Measurements from ENCODE around the gene KIR3DL2. TPM values are rescaled to one million over a fixed set of nuclear protein-coding genes. Genes with fewer than 3 reads are reported as not detected.
A peak's percentile ranks its signal among the peaks of the same experiment; 100 is the strongest.
"Not testable (repeated sequence)": the region's sequence is repeated elsewhere in the genome, so short reads cannot be mapped to it uniquely, and the experiment has no call there.

Gene KIR3DL2
- total RNA-seq, 3 donors from 2014 or later, result 0.22 to 0.26 TPM; not detected in 1

- no peak for TF ChIP-seq CTCF (IDR thresholded peaks at IDR 0.05)
- no peak for DNase-seq
- intact Hi-C loops (cut with DNase I, micrococcal nuclease), result no loop called here
Measured at GRCh38 chr19:54905421-54905802, 55.2 kb downstream of the KIR3DL2 start.

GRCh38 chr19:54905803-54906511 is 55.7 kb downstream of the KIR3DL2 start, which contains the start of gene NCR1:
NCR1 (plus strand) TSS chr19:54906148; CDS start chr19:54906188, 40 bp downstream.
- no peak for DNase-seq
- H3K9me3 ChIP-seq, result no peaks in the 10 kb centered on the region
- ATAC-seq, result peak; percentile 31
- no peaks in the 10 kb centered on the region for H3K4me1 ChIP-seq (ENCODE audit: low read depth)
- no peak within 1 kb of the TSS for H3K4me3 ChIP-seq
- H3K36me3 ChIP-seq (ENCODE audit: low read depth), result no peaks in the 10 kb centered on the region
- intact Hi-C loops (cut with DNase I, micrococcal nuclease), result no loop called here
- TF ChIP-seq CTCF (IDR thresholded peaks at IDR 0.05), result no peak

More at GRCh38 chr19:54905421-54905802, 55.2 kb downstream of the KIR3DL2 start:
- Histone ChIP-seq H3K36me3 (ENCODE audit: low read depth) (no peaks in the 10 kb centered on the region), H3K9me3 (no peaks in the 10 kb centered on the region), H3K4me1 (ENCODE audit: low read depth) (no peaks in the 10 kb centered on the region), H3K4me3 (no peak overlapping the region)
- ATAC-seq, result no peak

GRCh38 chr19:54906819-54907218 is 56.6 kb downstream of the KIR3DL2 start:
- DNase-seq (no peak), ATAC-seq (no peak)
- Histone ChIP-seq H3K9me3 (no peaks in the 10 kb centered on the region), H3K4me1 (ENCODE audit: low read depth) (no peaks in the 10 kb centered on the region), H3K4me3 (no peak overlapping the region), H3K36me3 (ENCODE audit: low read depth) (no peaks in the 10 kb centered on the region)
- TF ChIP-seq CTCF (IDR thresholded peaks at IDR 0.05), result no peak
- intact Hi-C loops (cut with DNase I, micrococcal nuclease), result no loop called here

GRCh38 chr19:54907899-54908298 is 57.7 kb downstream of the KIR3DL2 start:
- intact Hi-C loops (cut with DNase I, micrococcal nuclease); H3K4me3 ChIP-seq; H3K4me1 ChIP-seq (ENCODE audit: low read depth); H3K9me3 ChIP-seq; ATAC-seq; DNase-seq; H3K36me3 ChIP-seq (ENCODE audit: low read depth): not testable (repeated sequence)

Other genes starting within 250 kb of the KIR3DL2 start
- gene LILRB1, start 220.0 kb upstream of the KIR3DL2 start, total RNA-seq, result 10 to 100 TPM in 1 of 3 donors, 1 to 10 TPM in 2; 2.6 to 10.7 (median 4.9) TPM
- gene LILRB4, start 187.5 kb upstream of the KIR3DL2 start, total RNA-seq, result 1 to 10 TPM; 3.0 to 8.7 (median 6.4) TPM
- not detected for gene KIR3DL3, start 126.0 kb upstream of the KIR3DL2 start, total RNA-seq
- gene KIR2DL3, start 111.9 kb upstream of the KIR3DL2 start, total RNA-seq, result not detected
- gene KIR2DL1, start 80.7 kb upstream of the KIR3DL2 start, total RNA-seq, result not detected
- gene KIR2DL4, start 46.8 kb upstream of the KIR3DL2 start, total RNA-seq, result 1 to 10 TPM in 2 of 3 donors, under 1 TPM in 1; 0.51 to 1.7 (median 1.5) TPM
- gene KIR3DL1, start 34.0 kb upstream of the KIR3DL2 start, total RNA-seq, result not detected
- gene KIR2DS4, start 17.8 kb upstream of the KIR3DL2 start, total RNA-seq, result not detected
- gene FCAR, start 23.8 kb downstream of the KIR3DL2 start, total RNA-seq, result 1 to 10 TPM in 1 of 3 donors, under 1 TPM in 1, not detected in 1; 0.76 to 1.2 TPM
- gene NCR1, start 55.7 kb downstream of the KIR3DL2 start, total RNA-seq, result under 1 TPM; 0.39 to 0.98 (median 0.73) TPM
- under 1 TPM in 1 of 3 donors, not detected in 2; 0.12 TPM for gene NLRP7, start 97.1 kb downstream of the KIR3DL2 start, total RNA-seq
- gene NLRP2, start 115.9 kb downstream of the KIR3DL2 start, total RNA-seq, result 10 to 100 TPM in 1 of 3 donors, 1 to 10 TPM in 2; 2.1 to 10.7 (median 6.3) TPM
- 1 to 10 TPM in 1 of 3 donors, under 1 TPM in 2; 0.22 to 1.4 (median 0.32) TPM for gene GP6, start 187.8 kb downstream of the KIR3DL2 start, total RNA-seq
- gene RDH13, start 212.7 kb downstream of the KIR3DL2 start, total RNA-seq, result 10 to 100 TPM; 46.1 to 59.5 (median 55.0) TPM
- gene EPS8L1, start 225.4 kb downstream of the KIR3DL2 start, total RNA-seq, result 10 to 100 TPM; 20.7 to 79.6 (median 36.0) TPM